NCI-H128 (cell line): ENCODE results near the gene TELO2.

Experiments
- DNase-seq: peaks from one replicate; lab custom pipeline; 2025; ENCODE audit not compliant: unreplicated experiment; lab: John Stamatoyannopoulos, UW

Gene TELO2

GRCh38 chr16:1497014-1497598 lies 3.9 kb downstream of the TELO2 start:
- DNase-seq = no peak

GRCh38 chr16:1498899-1499676 lies 5.9 kb downstream of the TELO2 start:
- DNase-seq = no peak

GRCh38 chr16:1499756-1500464 lies 6.8 kb downstream of the TELO2 start:
- no peak for DNase-seq

GRCh38 chr16:1500465-1501150 lies 7.4 kb downstream of the TELO2 start:
- DNase-seq = no peak

GRCh38 chr16:1501630-1502029 lies 8.5 kb downstream of the TELO2 start:
- no peak for DNase-seq

- no peak for DNase-seq
Measured at GRCh38 chr16:1502092-1503004, 9.2 kb downstream of the TELO2 start.

GRCh38 chr16:1503110-1503955 lies 10.2 kb downstream of the TELO2 start:
- no peak for DNase-seq

GRCh38 chr16:1505073-1505844 lies 12.1 kb downstream of the TELO2 start:
- no peak for DNase-seq

- DNase-seq = no peak
Measured at GRCh38 chr16:1505912-1506311, 12.8 kb downstream of the TELO2 start.

- no peak for DNase-seq
Measured at GRCh38 chr16:1506494-1507213, 13.5 kb downstream of the TELO2 start.

GRCh38 chr16:1508494-1509187 lies 15.5 kb downstream of the TELO2 start:
- no peak for DNase-seq

GRCh38 chr16:1509307-1510221 lies 16.4 kb downstream of the TELO2 start:
- DNase-seq = no peak

GRCh38 chr16:1510272-1510671 lies 17.1 kb downstream of the TELO2 start:
- no peak for DNase-seq

- no peak for DNase-seq
Measured at GRCh38 chr16:1510941-1511351, 17.8 kb downstream of the TELO2 start.

GRCh38 chr16:1511662-1512569 lies 18.8 kb downstream of the TELO2 start:
- no peak for DNase-seq

GRCh38 chr16:1512774-1513173 lies 19.6 kb downstream of the TELO2 start:
- no peak for DNase-seq
